Retinal pigment epithelial cell (primary cell): ENCODE measurements around the gene GAB1.

Experiments
- DNase-seq: peaks from one replicate; pipeline ENCODE4 v3.0.0-alpha.2; 2010; ENCODE audit warnings: low read depth
- H3K4me3 ChIP-seq: 2 replicates; pipeline ENCODE4 v1.5.1; 2011; ENCODE audit warnings: mild to moderate bottlenecking, low read length, control low read depth, moderate library complexity
- CTCF ChIP-seq: conservative IDR thresholded peaks from 2 replicates; pipeline ENCODE4 v1.5.1; 2011; ENCODE audit warnings: low read depth, low read length, control low read depth, inconsistent platforms

GAB1 gene

GRCh38 chr4:143486314-143486713 is 149.6 kb downstream of the GAB1 start:
- H3K4me3 ChIP-seq = no peak overlapping the region
- no peak for TF ChIP-seq CTCF
- DNase-seq = no peak

DNA sequence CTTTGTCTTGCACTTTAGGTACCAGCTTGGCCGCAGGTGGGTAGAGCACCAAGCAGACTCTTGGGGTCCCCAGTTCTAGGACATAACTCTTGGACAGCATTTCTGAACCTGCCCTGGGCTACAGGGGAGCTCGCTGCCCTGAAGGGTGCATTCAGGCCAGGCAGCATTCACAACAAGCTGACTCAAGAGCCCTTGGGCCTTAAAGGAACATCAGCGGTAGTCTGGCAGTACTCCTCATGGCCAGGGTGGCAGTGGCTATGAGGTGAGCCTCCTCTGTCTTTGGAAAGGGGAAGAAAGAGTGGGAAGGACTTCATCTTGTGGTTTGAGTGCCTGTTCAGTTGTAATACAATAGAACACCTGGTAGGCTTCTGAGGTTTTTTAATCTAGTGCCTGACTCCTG is 152.0 kb downstream of the GAB1 start:
- H3K4me3 ChIP-seq = no peak overlapping the region
- no peak for DNase-seq
- no peak for TF ChIP-seq CTCF

- no peak for DNase-seq
- TF ChIP-seq CTCF = no peak
- H3K4me3 ChIP-seq = no peak overlapping the region
These were observed 152.4 kb downstream of the GAB1 start for GRCh38 chr4:143489106-143489505.

DNA sequence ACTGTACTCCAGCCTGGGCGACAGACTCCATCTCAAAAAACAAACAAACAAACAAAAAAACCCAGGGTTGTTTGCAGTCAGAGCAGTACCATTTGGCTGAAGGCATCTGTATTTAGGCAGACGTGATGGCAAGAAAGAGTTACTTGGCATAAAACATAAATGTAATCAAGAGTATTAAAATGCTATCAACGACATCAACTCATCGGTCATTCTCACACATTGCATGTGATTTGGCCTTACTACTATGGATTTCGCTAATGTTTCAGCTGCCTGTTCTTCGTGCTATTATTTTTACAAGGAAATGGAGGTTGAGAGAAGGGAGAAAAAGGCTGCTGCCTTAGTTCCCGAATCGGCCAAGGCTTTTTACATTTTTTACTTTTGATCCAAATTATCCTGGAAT is 161.3 kb downstream of the GAB1 start:
- no peak overlapping the region for H3K4me3 ChIP-seq
- no peak for TF ChIP-seq CTCF
- DNase-seq = no peak

- no peak for TF ChIP-seq CTCF
- no peak for DNase-seq
- no peak overlapping the region for H3K4me3 ChIP-seq
These were observed 165.6 kb downstream of the GAB1 start for GRCh38 chr4:143502231-143502630.

DNA sequence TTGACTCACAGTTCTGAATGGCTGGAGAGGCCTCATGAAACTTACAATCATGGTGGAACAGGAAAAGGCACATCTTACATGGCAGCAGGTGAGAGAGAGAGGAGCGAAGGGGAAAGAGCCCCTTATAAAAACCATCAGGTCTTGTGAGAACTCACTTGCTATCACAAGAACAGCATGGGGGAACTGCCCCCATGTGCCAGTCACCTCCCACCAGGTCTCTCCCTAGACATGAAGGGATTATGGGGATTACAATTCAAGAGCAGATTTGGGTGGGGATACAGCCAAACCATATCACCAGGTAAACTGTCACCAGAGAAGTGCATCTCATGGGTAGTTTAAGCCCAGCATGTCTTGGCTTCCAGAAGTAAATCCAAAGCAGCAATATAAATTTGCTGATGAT is 169.4 kb downstream of the GAB1 start:
- no peak for DNase-seq
- no peak overlapping the region for H3K4me3 ChIP-seq
- TF ChIP-seq CTCF = no peak

GRCh38 chr4:143511906-143512305 is 175.2 kb downstream of the GAB1 start:
- TF ChIP-seq CTCF = no peak
- no peak for DNase-seq
- no peak overlapping the region for H3K4me3 ChIP-seq
